Measurements from ENCODE around the gene PRRC1.
"Not testable (repeated sequence)": the region's sequence is repeated elsewhere in the genome, so short reads cannot be mapped to it uniquely, and the experiment has no call there.

PRRC1 gene

DNA sequence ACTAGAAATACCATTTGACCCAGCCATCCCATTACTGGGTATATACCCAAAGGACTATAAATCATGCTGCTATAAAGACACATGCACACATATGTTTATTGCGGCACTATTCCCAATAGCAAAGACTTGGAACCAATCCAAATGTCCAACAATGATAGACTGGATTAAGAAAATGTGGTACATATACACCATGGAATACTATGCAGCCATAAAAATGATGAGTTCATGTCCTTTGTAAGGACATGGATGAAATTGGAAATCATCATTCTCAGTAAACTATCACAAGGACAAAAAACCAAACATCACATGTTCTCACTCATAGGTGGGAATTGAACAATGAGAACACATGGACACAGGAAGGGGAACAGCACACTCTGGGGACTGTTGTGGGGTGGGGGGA lies 27.8 kb downstream of the PRRC1 start:
- FAIRE-seq; DNase-seq (ENCODE audit: low spot score): not testable (repeated sequence)

DNA sequence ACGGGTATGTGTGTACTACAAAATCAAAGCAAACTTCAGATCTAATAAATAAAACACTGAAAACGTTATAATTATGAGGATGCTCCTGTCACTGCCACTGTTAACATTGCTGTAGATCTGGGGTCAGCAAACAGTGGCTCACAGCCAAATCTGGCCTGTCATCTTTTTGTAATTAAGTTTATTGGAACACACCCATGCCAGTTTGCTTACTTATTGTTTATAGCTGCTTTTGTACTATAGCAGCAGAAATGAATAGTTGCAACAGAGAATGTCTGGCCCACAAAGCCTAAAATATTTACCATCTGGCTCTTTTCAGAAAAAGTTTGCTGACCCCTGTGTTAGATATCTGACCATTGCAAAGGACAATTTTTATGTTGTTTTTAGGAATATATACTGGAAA lies 32.1 kb downstream of the PRRC1 start:
- FAIRE-seq (no peak), DNase-seq (ENCODE audit: low spot score) (no peak)

DNA sequence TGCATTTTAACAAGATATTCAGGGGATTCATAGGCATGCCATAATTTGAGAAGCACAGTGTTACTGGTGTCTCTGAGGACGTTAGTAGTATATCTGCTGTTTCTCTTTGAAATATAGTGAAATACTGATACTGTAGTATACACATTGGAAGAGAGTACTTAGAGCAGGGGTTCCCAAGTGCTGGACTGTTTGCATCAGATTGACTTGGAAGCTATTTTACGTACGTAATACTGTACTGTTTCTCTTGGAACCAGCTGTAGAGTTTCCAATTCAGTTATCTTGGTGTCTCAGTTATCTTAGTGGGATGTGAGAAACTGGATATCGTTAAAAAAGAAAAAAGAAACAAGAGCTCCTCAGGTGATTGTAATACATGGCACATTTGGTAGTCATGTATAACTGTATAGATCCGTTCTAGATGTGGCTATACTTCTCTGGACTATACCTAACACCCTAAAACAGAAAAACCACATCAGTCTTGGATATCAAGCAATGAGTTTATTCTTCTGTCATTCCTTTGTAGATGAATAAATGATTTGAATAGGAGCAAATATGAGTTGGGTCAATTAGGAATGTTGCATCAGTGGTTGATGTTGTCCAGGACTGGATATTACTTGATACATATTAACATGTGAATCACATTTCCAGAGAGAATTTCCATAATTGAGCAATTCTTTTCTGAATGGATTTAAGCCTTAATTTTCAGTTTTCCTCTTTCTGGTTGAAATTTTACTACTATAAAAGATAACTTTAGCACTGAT lies 33.4 kb downstream of the PRRC1 start:
- FAIRE-seq, result no peak

DNA sequence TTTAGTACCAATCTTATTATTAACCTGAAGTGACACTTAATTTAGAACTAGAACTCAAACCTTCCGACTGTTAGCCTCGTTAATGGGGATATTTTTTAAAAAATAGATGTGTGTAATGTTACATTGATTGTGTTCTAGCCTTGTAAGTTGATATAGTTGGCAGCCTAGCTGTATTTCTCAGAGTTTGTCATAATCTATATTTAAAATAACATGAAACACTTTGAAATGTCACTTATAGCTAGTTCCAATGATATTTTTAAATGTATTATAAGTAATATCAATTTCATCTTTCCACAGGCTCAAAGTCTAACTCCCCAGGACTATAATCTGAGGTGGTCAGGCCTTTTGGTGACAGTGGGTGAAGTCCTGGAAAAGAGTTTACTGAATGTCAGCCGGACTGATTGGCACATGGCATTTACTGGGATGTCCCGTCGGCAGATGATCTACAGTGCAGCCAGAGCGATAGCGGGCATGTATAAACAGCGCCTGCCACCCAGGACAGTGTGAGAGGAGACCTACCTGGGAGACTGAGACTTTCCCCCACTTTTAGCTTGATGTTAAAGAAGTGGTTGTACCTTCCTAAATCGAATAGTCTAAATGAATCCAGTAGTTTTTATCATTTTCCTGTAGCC lies 34.1 kb downstream of the PRRC1 start:
- DNase-seq (ENCODE audit: low spot score), result no peak
- FAIRE-seq, result no peak

More for the DNA sequence above, 33.4 kb downstream of the PRRC1 start:
- DNase-seq (ENCODE audit: low spot score), result no peak

DNA sequence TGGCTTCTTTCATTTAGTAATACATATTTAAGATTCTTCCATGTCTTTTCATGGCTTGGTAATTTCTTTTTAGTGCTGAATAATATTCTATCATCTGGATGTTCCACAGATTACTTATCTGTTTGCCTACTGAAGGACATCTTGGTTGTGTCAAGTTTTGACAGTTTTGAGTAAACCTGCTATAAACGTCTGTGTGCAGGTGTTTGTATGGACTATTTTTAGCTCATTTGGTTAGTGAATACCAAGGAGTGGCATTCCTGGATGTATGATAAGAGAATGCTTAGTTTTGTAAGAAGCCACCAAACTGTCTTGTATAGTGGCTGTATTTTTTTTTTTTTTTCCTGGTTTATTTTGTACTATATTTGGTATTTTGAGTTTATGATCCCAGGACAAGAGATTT lies 38.4 kb downstream of the PRRC1 start:
- FAIRE-seq, result no peak
- no peak for DNase-seq (ENCODE audit: low spot score)

DNA sequence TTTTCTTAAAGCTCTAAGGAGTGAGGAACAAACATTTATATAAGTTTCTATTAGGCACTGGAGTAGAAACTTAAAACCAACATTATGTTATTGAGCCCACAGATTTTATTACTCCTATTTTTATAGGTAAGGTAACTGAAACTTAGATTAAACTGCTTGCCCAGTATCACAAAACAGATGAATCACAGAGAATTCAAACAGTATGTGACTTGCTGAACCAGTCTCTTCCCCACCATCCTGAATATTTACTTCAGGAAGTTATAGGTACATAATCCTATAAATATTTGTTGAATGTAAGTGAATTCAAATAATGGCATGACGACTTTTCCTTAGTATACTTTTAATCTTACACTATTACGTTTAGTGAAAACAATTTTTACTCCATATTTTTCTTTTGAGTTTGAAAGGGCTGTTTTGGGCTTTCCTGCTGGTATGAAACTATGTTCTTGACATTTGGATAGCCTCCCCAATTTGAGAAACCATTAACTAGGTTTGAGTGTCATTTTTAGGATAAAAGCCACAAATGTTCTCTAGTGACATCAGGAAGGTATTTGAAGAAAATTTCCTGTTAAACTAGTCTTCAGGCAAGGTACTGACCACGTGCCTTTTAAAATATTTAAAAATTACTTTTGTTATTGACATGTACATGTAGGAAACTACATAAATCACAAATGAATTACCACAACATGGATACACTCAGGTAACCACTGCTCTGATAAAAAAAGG lies 39.3 kb downstream of the PRRC1 start:
- DNase-seq (ENCODE audit: low spot score), result no peak
- FAIRE-seq, result no peak

DNA sequence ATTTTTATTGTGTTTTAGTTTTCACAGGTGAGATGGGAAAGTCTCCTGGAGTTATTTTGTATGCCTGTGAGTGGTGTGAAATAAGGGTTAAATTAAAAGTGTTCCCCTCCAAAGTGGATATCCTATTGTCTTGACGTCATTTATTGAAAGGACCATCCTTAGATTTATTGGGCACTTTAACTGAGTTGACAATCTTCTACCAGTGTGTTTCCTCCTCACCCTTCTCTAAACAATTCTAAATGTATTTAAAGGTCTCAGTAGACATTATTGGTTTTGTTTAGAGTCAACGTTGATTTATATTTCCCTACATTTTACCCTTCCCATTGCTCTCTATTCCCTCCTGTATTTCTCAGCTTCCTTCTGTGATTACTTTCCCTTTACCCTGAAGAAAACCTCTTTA lies 40.8 kb downstream of the PRRC1 start:
- FAIRE-seq (no peak), DNase-seq (ENCODE audit: low spot score) (no peak)

DNA sequence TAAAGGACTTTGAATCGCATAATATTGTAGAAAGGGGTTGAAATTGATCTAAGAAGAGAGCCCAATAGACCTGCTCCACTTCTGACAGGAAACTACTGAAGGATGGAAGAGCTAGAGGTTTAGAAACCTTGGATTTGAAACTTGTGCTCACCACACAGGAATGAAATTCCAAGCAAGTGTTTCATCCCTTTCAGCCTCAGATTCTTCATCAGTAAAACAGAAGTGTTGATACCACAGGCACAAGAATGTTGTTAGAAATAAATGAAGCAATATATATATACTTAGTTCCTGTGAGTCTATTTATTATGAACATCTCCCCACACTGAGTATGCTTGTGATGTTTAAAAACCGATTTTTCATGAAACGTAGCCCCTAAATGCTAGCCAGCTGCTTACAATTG lies 43.8 kb downstream of the PRRC1 start:
- no peak for DNase-seq (ENCODE audit: low spot score)
- no peak for FAIRE-seq

DNA sequence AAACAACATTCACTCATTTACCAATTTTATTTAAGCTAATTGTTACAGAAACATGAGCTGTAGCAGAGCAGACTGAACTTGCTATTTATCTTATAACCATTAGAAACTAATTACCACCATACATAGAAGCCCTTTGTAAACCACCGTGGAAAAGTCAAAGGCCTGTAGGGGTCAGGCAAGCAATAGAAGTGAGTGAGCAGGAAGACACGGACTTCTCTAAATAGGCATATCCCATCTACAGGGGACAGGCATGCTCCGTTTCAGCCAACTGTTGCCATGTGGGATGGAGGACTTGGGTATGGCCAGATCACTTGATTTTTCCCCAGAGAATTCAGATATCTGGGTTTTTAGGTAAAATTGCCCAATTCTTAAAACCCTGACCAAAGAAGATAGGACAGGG lies 44.8 kb downstream of the PRRC1 start:
- peak; percentile 17 for DNase-seq (ENCODE audit: low spot score)
- no peak for FAIRE-seq

DNA sequence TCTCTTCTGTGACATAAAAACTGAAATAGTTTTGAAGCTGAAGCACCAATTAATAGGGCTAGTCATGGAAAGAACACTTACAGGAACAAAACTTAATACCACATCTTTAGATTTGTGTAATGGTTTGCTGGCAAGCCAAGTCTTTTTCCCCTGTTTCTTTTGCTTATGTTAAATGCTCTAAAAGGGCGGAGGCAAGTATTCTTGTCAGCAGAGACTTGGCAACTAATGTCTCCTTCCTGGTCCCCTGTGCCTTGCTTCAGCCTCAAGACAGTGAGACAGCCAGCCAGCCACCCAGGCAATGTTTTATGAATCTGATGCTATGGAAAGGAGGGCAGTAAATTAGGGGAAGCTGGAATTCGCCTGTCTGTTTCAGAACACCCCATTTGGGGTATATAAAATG lies 45.7 kb downstream of the PRRC1 start:
- DNase-seq (ENCODE audit: low spot score), result no peak
- no peak for FAIRE-seq

DNA sequence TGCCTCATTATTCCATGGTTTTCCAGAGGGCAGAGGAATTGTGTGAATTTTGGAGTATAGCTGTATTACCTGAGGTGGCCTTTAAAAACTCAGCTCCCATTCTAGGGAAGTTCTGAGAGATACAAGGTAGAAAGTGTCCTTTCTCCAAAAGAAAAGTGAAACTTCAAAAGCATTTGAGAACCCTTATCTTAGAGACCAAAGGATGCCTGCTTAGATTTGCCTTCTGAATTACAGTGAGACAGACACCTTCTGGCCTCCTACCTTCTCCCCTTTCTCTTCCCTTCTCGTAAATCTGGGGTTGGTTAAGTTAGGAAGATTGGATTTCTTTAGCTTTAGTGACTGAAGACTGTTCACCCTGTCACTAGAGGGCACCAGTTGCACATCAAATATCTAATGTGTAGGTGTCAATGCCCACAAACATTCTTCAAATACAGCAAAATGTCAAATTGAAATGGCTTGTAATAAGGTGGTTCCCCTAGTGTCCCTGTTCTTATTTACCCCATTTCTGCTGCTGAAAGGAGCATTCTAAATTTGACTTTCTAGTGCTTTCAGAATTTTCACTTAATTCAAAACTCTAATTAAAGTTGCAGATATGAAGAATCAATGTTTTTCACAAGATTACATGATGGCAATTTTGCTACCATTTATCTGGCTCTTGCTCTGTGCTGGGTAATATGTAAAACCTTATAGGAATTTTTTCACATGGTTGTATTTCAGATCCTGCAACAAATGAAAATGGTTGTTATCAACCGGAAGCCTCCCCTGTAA lies 46.7 kb downstream of the PRRC1 start:
- DNase-seq (ENCODE audit: low spot score), result peak; percentile 42
- FAIRE-seq, result no peak

DNA sequence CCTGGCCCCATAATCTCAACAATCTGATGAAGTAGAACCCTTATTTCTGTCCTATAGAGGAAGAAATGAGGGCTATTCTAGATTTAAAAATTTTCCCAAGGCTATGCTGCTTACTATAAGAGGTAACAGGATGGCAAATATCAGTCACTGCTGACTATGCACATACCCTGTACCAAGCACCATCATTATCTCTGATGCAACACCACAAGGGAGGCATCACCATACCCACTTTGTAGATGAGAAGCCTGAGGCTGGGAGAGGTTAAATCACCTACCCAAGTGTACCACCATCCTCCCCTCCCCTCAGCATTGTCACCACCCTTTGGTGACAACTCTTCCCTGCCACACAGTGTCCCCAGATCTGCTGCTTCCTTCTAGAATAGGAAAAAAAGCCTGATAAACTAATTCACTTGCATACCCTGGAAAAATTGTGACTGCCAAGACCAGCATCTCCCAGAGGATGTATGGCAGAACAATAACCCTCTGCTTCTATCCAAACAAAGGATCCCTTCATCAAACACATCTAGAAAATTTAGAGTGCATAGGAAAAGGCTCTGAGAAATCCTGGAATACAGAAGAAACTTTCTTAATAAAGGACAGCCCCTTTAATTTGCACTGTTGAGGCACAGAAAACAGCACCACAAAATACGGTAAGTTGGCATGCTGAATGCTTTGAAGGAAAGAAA lies 48.3 kb downstream of the PRRC1 start:
- DNase-seq (ENCODE audit: low spot score) (no peak), FAIRE-seq (no peak)

DNA sequence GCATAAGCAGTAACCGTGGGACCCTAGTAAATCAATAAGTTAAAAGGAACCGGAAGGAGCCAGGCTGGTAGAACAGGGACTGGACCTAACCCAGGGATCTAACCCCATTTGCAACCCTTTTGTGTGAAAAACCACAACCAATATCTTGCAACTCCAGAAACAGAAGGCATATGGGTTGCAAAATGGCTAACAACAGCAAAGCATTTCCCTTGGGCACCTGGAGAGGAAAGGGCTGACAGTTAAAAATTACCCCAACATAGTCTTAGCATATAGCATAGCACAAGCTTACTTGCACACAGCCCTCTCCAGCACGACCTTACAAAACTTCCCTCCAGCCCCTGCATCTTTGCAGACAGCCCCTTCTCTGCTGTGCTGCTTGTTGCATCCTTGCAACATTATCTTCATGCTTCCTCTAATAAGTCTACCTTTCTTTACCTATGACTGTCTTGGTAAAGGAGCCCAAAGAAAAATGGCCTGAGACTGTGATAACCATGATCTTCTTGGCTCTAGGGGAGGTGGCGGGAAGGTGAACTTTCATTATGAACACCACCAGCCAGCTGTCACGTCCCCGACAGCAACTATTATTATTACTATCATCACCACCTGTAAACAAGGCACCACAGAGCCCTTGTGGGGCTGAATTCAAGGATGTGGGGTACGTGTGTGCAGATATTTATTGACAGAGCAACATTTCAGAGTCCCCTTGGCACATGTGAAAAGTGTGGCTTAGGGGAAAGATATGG lies 49.8 kb downstream of the PRRC1 start:
- DNase-seq (ENCODE audit: low spot score) (no peak), FAIRE-seq (no peak)

DNA sequence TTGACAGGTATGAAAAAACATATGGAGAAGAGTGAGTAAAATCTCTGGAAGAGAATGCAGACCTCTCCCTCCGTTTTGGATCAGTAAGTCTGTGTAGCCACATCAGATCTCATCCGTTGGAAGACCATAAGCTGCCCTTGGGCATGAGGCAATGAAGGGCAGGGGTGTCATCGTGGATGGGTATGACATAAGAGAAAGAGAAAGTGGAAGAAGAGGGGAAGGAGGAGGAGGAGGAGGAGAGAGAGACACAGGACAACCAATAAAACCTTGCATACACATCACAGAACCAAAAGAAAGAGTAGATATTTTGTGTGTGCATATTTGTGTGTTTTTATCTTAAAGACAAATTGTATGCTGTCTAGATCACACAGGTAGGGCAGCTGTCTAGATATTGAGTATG lies 50.7 kb downstream of the PRRC1 start:
- DNase-seq (ENCODE audit: low spot score), result no peak
- FAIRE-seq, result no peak

DNA sequence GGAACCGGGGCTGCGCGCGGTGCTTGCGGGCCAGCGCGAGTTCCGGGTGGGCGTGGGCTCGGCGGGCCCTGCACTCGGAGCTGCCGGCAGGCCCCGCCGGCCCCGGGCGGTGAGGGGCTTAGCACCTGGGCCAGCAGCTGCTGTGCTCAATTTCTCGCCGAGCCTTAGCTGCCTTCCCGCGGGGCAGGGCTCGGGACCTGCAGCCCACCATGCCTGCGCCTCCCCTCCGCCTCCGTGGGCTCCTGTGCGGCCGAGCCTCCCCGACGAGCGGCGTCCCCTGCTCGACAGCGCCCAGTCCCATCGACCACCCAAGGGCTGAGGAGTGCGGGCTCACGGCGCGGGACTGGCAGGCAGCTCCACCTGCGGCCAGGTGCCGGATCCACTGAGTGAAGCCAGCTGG lies 52.0 kb downstream of the PRRC1 start:
- DNase-seq (ENCODE audit: low spot score); FAIRE-seq: not testable (repeated sequence)

DNA sequence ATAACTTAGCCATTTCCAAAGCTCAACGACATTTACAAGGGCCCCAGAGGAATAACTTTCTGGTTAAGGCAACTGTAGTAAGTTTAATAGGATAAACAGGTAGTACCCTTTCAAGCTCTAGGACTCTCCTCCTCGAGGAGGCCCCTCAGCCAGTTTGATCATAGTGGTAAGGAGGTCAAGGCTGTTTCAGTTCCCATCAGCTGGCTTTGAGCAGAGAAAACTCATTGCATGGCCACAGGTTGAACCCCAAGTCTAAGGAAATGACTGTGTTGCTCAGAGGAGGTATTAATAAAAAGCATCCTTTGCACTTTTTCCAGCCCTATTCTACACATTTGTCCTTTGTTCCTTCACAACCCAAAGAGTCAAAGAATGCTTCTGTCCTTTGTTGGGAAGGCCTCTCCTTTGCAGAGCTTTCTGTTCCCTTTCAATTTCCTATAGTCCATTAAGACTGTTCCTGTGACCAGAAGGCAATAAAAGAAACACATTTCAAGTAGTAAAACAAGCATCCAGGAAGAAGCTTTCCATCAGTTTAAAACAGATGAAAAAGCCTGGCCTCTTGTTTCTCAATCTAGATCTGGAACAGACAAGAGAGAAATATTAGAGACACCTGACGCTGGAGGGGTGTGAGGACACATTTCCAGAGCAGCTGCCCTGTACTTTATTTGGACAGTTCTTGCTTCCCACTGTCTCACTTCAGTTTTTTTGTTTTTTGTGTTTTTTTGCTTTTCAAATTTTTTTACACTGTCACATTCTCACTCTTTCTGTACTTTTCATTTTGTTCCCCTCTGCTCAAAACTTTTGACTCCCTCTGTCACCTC lies 54.1 kb downstream of the PRRC1 start:
- FAIRE-seq, result no peak
- no peak for DNase-seq (ENCODE audit: low spot score)

DNA sequence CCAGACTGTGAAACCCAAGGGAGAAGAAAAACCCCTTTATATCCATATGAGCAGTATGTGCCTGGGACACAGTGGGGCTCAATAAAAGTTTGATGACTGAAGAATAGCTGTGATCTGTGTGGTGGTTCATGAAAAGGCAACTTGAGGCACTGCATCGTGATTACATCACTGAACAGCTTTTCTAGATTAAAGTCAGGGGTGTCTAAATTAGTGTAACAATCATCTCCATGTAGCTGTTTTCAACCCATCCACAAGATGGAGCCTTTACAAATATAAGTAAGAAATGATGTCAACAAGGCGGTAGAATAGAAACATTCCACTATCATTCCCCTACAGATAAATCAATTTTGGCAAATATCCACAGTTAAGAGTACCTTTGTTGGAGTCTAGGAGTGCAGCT lies 55.5 kb downstream of the PRRC1 start:
- FAIRE-seq (no peak), DNase-seq (ENCODE audit: low spot score) (no peak)

DNA sequence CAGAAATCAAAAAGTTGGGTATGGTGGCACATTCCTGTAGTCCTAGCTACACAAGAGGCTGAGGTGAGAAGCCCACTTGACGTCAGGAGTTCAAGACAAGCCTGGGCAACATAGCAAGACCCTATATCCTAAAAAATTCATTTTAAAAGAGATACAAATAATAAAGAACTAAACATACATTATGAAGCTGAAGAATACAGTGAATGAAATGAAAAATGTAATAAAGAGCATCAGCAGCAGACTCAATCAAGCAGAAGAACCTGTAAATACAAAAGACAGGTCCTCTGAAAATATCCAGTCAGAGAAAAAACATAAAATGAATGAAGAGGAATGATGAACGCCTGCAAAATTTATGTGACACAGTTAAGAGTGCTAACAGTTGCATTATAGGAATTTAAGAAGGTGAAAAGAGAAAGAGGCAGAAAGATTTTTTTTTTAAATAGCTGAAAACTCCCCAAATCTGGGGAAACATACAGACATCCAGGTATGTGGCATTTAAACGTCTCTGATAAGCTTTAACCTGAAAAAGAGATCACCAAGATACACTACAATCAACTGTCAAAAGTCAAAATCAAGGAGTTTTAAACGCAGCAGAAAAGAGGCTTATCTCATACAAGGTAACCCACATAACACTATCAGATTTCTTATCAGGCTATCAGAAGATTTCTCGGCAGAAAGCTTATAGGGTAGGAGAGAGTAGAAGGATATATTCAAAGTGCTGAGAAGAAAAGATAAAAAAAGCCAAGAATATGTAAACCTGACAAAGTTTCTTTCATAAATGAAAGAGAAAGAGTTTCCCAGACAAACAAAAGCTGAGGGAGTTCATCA lies 57.6 kb downstream of the PRRC1 start:
- DNase-seq (ENCODE audit: low spot score) (no peak), FAIRE-seq (no peak)

DNA sequence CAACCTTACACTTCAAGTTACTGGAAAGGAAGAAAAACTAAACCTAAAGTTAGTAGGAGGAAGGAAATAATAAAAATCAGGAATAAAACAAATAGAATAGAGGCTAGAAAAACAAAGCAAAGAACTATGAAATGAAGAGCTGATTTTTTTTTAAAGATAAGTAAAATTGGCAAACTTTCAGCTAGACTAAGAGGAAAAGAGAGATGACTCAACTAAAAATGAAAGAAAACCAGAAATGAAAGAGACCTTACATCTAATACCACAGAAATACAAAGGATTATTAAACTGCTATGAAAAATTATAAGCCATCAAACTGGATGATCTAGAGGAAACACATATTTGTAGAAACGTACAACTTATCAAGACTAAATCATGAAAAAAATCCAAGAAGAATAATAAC lies 60.0 kb downstream of the PRRC1 start:
- no peak for FAIRE-seq
- DNase-seq (ENCODE audit: low spot score), result no peak

Data from urothelium cell line (cell line).